Neural crest cell (in vitro differentiated cells): ENCODE data around the gene ISL1. TPM values are rescaled to one million over a fixed set of nuclear protein-coding genes. Genes with fewer than 3 reads are reported as not detected.
A peak's percentile ranks its signal among the peaks of the same experiment; 100 is the strongest.

Source experiments
- DNase-seq: peaks from one replicate; pipeline ENCODE4 v3.0.0; 2021; ENCODE audit warnings: low read depth, mixed read lengths, low spot score
- H3K27ac Mint-ChIP-seq: one replicate; pipeline ENCODE4 v1.8.0; 2021; ENCODE audit warnings: mild to moderate bottlenecking, mixed read lengths; ENCODE audit not compliant: unreplicated experiment
- H3K27me3 Mint-ChIP-seq: 2 replicates; pipeline ENCODE4 v1.8.0; 2021; ENCODE audit warnings: low read depth, mild to moderate bottlenecking, mixed read lengths
- H3K36me3 Mint-ChIP-seq: 2 replicates; pipeline ENCODE4 v1.8.0; 2021; ENCODE audit warnings: low read depth, mild to moderate bottlenecking, mixed read lengths
- H3K4me1 Mint-ChIP-seq: 2 replicates; pipeline ENCODE4 v1.8.0; 2021; ENCODE audit warnings: mixed read lengths
- H3K4me3 Mint-ChIP-seq: one replicate; pipeline ENCODE4 v1.8.0; 2021; ENCODE audit warnings: mild to moderate bottlenecking, mixed read lengths
- H3K9me3 Mint-ChIP-seq: 2 replicates; pipeline ENCODE4 v1.8.0; 2021; ENCODE audit warnings: mixed read lengths
- total RNA-seq: library from RNA; stranded (reverse); gene quantifications from 2 replicates; pipeline ENCODE4 v1.2.1, GENCODE V29; 2021
- TF ChIP-seq, protein P1 (sequence below): fragments of 200-600 bp; sonication (generic); conservative IDR thresholded peaks from 2 replicates; pipeline ENCODE4 v1.5.0; 2021; ENCODE audit warnings: antibody characterized with exemption, mild to moderate bottlenecking

ISL1 gene
- total RNA-seq, 1 donor from 2014 or later, result 9.4 TPM

DNA sequence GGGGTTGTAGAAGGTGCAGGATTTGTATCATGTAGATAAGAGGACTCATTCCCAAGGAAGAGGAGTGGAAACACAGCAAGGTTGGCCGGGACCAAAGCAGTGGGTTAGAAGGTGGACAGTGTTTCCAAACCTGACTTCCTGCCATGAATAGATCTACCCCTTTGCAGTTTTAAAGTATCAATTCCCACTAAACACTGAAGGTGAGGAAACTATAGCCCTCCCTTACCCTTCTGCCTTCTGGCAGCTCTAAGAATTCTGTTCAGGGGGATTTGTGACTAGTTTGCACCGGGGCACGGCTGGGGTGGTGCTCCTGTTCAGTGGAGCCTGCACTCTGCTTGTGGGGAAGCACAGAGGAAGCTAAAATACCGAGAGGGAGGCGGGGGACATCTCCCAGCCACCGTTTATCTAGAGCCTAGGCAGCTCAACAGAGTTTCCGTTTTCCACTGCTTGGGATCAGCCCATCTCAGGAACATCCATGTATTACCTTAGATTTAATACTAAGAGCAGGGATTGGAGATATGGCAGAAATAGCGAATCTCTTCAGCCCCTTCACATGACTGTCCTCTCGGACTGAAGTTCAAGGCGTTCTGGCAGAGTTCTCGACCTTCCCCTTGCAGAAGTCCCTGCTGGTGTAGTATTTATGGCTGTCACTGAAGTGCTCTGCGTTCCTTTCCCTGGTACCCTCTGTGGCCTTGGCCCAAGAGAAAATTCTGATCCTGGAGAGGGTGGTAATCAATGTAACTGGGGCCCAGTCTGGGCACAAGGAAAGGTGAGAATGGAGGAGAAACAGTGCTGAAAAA, 5.4 kb downstream of the ISL1 start:
- no peak overlapping the region for H3K27ac Mint-ChIP-seq
- H3K36me3 Mint-ChIP-seq, result peaks cover 2% of the 10 kb centered on the region
- peaks cover 3% of the 10 kb centered on the region for H3K4me1 Mint-ChIP-seq
- TF ChIP-seq, protein P1, sequence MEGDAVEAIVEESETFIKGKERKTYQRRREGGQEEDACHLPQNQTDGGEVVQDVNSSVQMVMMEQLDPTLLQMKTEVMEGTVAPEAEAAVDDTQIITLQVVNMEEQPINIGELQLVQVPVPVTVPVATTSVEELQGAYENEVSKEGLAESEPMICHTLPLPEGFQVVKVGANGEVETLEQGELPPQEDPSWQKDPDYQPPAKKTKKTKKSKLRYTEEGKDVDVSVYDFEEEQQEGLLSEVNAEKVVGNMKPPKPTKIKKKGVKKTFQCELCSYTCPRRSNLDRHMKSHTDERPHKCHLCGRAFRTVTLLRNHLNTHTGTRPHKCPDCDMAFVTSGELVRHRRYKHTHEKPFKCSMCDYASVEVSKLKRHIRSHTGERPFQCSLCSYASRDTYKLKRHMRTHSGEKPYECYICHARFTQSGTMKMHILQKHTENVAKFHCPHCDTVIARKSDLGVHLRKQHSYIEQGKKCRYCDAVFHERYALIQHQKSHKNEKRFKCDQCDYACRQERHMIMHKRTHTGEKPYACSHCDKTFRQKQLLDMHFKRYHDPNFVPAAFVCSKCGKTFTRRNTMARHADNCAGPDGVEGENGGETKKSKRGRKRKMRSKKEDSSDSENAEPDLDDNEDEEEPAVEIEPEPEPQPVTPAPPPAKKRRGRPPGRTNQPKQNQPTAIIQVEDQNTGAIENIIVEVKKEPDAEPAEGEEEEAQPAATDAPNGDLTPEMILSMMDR, result no peak
- H3K27me3 Mint-ChIP-seq, result peaks cover 99% of the 10 kb centered on the region
- no peak for DNase-seq
- peak overlapping the region; percentile 21 for H3K4me3 Mint-ChIP-seq
- H3K9me3 Mint-ChIP-seq, result no peaks in the 10 kb centered on the region

DNA sequence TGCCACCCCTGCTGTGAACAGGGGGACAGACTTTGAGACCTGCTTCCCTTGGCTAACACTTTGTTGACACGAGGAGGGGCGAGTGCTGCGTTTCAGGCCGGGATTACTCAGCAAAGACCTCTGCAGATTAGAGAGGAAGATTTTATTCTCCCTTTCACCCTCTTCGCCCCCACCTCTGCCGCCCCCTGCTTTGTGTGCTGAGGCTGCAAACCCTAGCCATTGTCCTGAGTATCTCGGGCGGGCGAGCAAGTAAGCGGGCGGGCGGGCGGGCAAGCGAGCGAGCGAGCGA, 6.0 kb downstream of the ISL1 start:
- Mint-ChIP-seq H3K27me3 (peaks cover 99% of the 10 kb centered on the region), H3K4me1 (no peaks in the 10 kb centered on the region), H3K36me3 (peaks cover 2% of the 10 kb centered on the region), H3K27ac (no peak overlapping the region), H3K4me3 (peak overlapping the region; percentile 21), H3K9me3 (no peaks in the 10 kb centered on the region)
- TF ChIP-seq, protein P1, result no peak
- DNase-seq, result no peak

DNA sequence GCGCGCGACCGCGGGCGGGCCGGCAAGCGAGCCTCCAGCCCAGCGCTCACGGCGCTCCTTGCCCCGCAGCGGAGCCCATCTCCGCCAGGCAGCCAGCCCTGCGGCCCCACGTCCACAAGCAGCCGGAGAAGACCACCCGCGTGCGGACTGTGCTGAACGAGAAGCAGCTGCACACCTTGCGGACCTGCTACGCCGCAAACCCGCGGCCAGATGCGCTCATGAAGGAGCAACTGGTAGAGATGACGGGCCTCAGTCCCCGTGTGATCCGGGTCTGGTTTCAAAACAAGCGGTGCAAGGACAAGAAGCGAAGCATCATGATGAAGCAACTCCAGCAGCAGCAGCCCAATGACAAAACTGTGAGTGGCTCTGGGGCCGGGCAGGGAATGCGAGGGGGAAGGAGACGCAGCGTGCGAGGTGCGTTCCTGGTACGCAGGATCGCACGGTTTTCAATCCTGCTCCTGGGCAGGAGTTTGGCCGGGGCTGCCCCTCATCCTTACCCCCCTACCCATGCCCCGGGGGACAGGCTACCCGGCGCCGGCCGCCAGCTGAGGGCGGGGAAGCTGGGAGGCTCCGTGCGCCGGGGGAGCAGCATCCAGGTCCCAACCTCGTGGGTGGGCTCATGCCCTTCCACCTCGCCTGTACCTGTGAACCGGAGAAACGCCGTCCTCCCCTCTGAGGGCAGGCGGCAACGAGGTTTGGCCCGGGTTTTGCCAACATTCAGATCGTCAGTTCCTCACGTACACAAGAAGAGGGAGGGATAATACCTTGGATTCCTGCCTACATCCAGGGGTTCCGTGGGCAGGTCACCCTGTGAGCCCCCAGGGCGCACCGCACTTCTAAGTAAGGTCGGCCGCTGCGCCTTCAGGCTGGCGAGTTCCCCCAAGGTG, 6.6 kb downstream of the ISL1 start:
- Mint-ChIP-seq H3K36me3 (peaks cover 2% of the 10 kb centered on the region), H3K4me3 (no peak overlapping the region), H3K27ac (no peak overlapping the region), H3K27me3 (peaks cover 99% of the 10 kb centered on the region), H3K9me3 (no peaks in the 10 kb centered on the region), H3K4me1 (no peaks in the 10 kb centered on the region)
- TF ChIP-seq, protein P1, result no peak
- no peak for DNase-seq

DNA sequence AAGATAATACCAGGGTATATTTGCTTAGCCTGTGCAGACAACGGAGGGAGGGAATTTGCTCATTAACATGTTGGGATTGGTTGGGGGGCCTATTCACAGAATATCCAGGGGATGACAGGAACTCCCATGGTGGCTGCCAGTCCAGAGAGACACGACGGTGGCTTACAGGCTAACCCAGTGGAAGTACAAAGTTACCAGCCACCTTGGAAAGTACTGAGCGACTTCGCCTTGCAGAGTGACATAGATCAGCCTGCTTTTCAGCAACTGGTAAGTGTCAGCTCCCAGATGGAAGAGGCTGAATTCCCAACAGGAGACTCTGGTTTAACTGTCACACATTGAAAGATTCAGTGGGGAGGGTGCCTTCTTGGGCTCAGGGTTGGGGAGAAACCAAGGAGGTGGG, 7.9 kb downstream of the ISL1 start:
- Mint-ChIP-seq H3K27ac (no peak overlapping the region), H3K9me3 (no peaks in the 10 kb centered on the region), H3K36me3 (peaks cover 2% of the 10 kb centered on the region), H3K27me3 (peaks cover 99% of the 10 kb centered on the region), H3K4me3 (peak overlapping the region; percentile 14), H3K4me1 (no peaks in the 10 kb centered on the region)
- no peak for DNase-seq
- TF ChIP-seq, protein P1, result no peak

DNA sequence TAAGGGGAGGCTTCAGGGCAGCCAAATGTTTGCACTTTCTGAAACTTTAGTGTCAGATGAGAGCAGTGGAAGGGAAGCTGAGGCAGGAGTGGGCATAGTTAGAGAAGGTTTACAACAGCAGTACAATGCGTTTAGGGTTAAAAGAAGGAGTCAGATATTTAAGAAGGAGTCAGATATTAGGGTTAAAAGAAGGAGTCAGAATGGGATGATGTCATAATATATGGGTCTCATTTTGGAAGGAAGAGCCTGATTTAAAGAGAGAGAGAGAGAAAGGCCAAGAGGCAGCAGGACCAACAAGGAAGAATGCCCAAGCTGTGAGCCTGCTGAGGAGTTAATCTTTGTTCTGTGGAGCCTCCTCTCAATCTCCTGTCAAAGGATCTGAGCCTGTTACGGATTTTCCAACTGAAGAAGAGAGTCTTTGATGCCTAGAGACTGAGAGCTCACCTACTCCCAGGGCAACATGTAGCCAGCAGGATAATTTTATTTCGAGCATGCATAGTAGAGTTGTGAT, 9.5 kb downstream of the ISL1 start:
- no peak for DNase-seq
- Mint-ChIP-seq H3K27ac (no peak overlapping the region), H3K36me3 (no peaks in the 10 kb centered on the region), H3K4me1 (no peaks in the 10 kb centered on the region), H3K27me3 (peaks cover 99% of the 10 kb centered on the region), H3K9me3 (no peaks in the 10 kb centered on the region), H3K4me3 (no peak overlapping the region)
- TF ChIP-seq, protein P1, result no peak
